ENCODE data around the gene LGMN.
A peak's percentile ranks its signal among the peaks of the same experiment; 100 is the strongest.
"Not testable (repeated sequence)": the region's sequence is repeated elsewhere in the genome, so short reads cannot be mapped to it uniquely, and the experiment has no call there.

LGMN gene

DNA sequence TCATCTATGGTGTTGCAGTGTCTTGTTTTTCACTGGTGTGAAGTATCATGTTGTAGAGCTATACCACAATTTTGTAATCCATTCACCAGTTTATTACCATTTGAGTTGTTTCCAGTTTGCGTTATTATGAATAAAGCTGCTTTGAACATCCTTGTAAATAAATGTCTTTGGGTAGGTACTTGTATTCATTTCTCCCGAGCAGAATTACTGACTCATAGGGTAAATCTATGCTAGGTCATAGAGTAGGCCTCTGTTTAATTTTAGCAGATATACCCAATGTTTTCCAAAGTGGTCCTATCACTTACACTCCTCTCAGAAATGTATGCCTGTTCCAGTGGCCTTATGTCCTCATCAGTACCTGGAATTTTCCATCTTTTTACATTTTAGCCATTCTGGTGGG lies 39.1 kb upstream of the LGMN start:
- no peak overlapping the region for H3K27ac ChIP-seq
- no peak for DNase-seq (ENCODE audit: low spot score)
- no peak overlapping the region for H3K4me3 ChIP-seq
- TF ChIP-seq, protein P1, sequence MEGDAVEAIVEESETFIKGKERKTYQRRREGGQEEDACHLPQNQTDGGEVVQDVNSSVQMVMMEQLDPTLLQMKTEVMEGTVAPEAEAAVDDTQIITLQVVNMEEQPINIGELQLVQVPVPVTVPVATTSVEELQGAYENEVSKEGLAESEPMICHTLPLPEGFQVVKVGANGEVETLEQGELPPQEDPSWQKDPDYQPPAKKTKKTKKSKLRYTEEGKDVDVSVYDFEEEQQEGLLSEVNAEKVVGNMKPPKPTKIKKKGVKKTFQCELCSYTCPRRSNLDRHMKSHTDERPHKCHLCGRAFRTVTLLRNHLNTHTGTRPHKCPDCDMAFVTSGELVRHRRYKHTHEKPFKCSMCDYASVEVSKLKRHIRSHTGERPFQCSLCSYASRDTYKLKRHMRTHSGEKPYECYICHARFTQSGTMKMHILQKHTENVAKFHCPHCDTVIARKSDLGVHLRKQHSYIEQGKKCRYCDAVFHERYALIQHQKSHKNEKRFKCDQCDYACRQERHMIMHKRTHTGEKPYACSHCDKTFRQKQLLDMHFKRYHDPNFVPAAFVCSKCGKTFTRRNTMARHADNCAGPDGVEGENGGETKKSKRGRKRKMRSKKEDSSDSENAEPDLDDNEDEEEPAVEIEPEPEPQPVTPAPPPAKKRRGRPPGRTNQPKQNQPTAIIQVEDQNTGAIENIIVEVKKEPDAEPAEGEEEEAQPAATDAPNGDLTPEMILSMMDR (IDR thresholded peaks at IDR 0.05): no peak

DNA sequence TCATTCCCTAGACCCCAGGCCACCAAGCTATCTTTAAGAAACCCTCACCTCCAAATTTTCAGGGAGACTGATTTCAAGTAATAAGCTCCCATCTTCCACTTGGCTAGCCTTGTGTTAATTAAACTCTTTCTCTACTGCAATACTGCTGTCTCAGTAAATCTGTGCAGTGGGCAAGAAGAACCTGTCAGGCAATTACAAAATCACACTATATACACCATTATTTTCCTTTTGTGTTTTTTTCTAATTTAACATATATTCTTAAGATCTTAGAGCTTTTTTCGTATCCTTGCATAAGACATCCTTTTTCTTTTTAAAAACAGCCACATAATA lies 38.0 kb upstream of the LGMN start:
- peak overlapping the region; percentile 56 to 86 for H3K27ac ChIP-seq
- no peak for DNase-seq (ENCODE audit: low spot score)

DNA sequence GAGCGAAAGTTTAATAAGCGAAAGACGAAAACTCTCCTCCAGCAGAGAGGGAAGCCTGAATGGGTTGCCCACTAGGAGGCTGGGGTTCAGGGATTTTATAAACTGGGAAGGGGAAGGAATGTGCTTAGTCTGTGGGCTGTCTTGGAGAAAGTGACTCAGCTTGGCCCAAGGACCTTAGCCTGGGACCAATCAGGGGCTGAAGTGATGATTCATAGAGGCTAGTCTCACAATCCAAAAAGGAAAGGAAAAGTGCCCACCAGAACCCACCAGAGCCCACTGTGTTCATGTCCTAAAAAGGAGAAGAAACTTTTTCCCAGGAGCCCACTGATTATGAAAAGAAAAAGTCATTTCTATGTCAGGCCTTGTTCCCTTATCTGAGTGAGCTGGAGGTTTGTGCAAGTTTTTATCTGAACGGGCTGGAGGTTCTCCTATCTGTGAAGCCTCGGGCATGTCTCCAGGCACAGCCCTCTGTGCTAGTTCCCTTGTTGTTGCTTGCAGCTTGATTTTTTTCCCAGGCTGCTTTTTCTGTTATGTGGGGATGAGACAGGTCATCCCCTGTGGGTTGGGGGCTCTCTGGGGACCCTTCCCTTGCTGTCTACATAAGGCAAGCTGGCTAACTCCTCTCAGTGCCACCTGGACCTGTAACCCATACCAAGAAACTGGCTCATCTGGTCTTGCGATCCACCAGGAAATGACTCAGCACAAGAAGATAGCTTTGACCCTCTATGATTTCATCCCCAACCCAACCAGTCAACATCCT lies 37.4 kb upstream of the LGMN start:
- TF ChIP-seq, protein P1 (IDR thresholded peaks at IDR 0.05): no peak
- no peak for DNase-seq (ENCODE audit: low spot score)
- H3K27ac ChIP-seq: peak overlapping the region; percentile 56 to 86

More for the DNA sequence above, 38.0 kb upstream of the LGMN start:
- TF ChIP-seq, protein P1 (IDR thresholded peaks at IDR 0.05): no peak
- no peak overlapping the region for H3K4me3 ChIP-seq

DNA sequence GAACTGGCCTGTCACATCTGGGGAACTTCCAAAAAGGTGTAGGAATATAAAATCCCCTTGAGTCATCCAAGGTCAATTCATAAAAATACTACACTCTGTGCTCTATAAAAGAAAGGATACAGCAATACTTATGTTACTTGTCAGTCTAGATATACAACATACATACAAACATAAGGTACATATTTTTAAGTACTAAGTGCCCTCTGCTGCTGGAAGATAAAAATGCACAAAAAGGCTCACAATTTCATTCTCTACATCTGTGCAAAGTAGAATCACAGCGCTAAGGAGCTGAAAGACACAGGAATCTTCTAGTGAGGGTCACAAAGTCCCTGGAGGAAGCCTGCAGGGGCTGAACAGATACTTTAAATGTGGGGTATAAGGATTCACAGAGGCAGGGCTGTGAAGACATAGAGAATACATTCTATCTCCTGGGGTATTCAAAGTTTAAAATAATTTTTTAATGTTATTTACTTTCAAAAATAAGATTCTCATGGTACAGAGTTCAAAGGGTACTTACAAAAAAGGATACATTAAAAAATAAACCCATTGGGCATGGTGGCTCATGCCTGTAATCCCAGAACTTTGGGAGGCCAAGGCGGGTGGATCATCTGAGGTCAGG lies 35.5 kb upstream of the LGMN start:
- DNase-seq (ENCODE audit: low spot score): no peak
- TF ChIP-seq, protein P1 (IDR thresholded peaks at IDR 0.05): peak; percentile 41
- Histone ChIP-seq H3K27ac (no peak overlapping the region), H3K4me3 (no peak overlapping the region)

More for the DNA sequence above, 37.4 kb upstream of the LGMN start:
- H3K4me3 ChIP-seq: peak overlapping the region; percentile 16

DNA sequence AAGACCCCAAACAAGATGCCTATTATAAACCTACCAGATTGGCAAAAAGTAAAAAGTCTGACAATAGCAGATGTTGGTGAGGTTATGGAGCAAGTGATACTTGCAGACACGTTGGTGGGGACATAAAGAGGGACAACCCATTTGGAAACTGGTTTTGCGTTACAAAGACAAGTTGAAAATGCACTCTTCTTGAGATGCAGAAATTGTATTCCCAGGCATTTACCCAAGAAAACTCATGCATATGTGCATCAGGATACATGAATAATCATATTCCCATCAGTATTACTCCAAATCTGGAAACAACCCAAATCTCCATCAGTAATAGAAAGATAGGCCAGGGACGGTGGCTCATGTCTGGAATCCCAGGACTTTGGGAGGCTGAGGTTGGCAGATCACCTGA lies 32.9 kb upstream of the LGMN start:
- DNase-seq (ENCODE audit: low spot score): no peak
- no peak overlapping the region for H3K4me3 ChIP-seq
- TF ChIP-seq, protein P1 (IDR thresholded peaks at IDR 0.05): no peak
- no peak overlapping the region for H3K27ac ChIP-seq

DNA sequence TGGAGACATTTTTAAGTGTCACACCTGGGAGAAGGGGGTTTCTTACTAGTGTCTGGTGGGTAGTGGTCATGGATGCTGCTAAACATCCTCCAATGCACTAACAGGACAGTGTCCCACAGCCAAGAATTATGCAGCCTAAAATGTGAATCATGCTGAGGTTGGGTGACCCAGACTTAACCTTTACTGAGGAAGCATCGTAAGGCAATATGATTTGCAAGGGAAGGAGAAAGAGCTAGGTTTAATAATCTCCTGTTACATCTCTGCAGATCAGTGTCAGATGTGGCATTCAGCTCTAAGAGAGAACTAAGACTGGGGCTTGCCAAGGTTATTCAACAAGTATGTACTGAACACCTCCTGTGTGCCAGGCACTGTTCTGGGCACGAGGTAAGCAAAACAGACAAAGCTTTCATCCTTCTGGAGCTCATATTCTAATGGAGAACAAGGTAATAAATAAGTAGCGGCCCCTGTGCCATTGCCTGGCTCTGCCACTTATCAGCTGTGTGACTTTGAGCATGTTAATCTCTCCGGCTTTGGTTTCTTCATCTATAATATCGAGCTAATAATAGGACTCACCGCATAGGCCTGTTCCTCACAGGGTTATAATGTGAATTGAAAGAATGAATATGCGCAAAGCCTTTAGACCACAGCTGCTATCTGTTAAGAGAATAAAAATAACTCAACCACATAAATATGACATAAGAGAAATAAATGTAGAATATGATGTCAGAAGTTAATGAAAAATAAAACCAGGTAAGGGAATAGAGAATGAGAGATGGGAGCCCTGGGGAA lies 32.2 kb upstream of the LGMN start:
- DNase-seq (ENCODE audit: low spot score): no peak
- TF ChIP-seq, protein P1 (IDR thresholded peaks at IDR 0.05): no peak

DNA sequence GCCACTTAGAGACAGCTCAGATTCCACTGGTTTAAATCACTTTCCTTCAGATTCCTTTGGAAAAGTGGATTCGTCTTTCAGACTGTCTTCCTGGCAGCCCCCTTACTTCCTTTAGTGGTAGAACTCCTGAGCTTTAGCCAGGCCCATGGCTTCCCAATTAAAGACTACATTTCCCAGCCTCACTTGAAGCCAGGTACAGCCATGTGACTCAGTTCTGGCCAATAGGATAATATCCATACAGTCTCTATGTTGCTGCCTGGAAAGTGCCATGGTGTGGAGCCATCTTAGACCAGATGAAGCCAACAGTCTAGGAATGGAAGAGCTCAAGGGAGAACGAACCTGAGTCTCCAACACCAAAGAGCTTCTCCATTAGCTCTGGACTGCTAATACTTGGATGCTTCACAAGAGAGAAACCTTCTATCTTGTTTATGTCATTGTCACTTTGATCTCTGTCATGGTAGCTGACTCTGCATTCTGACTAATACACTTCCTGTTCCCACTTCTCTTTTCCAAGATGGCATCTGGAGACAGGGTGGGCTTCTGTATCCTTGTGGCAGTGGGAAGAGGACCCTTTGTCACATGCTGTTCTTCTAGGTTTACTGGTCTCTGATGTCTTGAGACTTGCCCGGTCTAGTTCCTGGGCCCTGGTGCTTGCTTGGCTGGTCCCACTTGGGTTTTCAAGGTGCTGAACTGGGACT lies 30.6 kb upstream of the LGMN start:
- not testable (repeated sequence) for H3K4me3 ChIP-seq; DNase-seq (ENCODE audit: low spot score); H3K27ac ChIP-seq

More for the DNA sequence above, 32.2 kb upstream of the LGMN start:
- Histone ChIP-seq H3K4me3 (no peak overlapping the region), H3K27ac (no peak overlapping the region)

DNA sequence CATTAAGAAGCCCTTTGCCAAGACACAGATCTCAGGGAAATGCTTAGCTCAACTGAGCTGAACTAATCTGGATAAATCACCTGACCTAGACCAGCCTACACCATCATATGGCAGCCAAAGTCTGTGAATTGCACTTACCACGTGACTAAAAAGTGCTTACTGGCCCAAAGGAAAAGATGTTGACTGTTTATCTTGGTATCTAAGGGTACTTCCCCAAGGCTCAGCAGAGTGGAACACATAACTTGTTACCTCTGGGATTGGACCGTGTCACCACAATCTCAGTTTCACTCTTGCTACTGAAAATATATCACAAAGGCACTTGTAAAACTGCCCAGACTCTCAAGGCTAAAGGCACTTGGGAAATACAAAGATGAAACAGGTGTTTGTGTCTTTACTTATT lies 26.9 kb upstream of the LGMN start:
- peak overlapping the region in 1 of 2 donors; percentile 26 for H3K27ac ChIP-seq
- DNase-seq (ENCODE audit: low spot score); H3K4me3 ChIP-seq: not testable (repeated sequence)

All from coronary artery (tissue), 2 donors.